ENCODE results near the gene GRIK3.

GRIK3 gene

GRCh38 chr1:37064039-37064438, 29.7 kb upstream of the GRIK3 start:
- H3K4me3 ChIP-seq (ENCODE audit: low read depth, low read length), result no peak overlapping the region
- TF ChIP-seq, protein P1, sequence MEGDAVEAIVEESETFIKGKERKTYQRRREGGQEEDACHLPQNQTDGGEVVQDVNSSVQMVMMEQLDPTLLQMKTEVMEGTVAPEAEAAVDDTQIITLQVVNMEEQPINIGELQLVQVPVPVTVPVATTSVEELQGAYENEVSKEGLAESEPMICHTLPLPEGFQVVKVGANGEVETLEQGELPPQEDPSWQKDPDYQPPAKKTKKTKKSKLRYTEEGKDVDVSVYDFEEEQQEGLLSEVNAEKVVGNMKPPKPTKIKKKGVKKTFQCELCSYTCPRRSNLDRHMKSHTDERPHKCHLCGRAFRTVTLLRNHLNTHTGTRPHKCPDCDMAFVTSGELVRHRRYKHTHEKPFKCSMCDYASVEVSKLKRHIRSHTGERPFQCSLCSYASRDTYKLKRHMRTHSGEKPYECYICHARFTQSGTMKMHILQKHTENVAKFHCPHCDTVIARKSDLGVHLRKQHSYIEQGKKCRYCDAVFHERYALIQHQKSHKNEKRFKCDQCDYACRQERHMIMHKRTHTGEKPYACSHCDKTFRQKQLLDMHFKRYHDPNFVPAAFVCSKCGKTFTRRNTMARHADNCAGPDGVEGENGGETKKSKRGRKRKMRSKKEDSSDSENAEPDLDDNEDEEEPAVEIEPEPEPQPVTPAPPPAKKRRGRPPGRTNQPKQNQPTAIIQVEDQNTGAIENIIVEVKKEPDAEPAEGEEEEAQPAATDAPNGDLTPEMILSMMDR (IDR thresholded peaks at IDR 0.05; ENCODE audit: low read depth, low read length), result no peak
- no peak for DNase-seq (ENCODE audit: low read depth, low spot score)
- in situ Hi-C loops (cut with HindIII; ENCODE audit: low sequenced_read_pairs), result no loop called here

- in situ Hi-C loops (cut with HindIII; ENCODE audit: low sequenced_read_pairs), result no loop called here
- TF ChIP-seq, protein P1 (IDR thresholded peaks at IDR 0.05; ENCODE audit: low read depth, low read length), result no peak
- H3K4me3 ChIP-seq (ENCODE audit: low read depth, low read length), result no peak overlapping the region
- no peak for DNase-seq (ENCODE audit: low read depth, low spot score)
These were observed 25.0 kb upstream of the GRIK3 start for GRCh38 chr1:37059346-37059745.

DNA sequence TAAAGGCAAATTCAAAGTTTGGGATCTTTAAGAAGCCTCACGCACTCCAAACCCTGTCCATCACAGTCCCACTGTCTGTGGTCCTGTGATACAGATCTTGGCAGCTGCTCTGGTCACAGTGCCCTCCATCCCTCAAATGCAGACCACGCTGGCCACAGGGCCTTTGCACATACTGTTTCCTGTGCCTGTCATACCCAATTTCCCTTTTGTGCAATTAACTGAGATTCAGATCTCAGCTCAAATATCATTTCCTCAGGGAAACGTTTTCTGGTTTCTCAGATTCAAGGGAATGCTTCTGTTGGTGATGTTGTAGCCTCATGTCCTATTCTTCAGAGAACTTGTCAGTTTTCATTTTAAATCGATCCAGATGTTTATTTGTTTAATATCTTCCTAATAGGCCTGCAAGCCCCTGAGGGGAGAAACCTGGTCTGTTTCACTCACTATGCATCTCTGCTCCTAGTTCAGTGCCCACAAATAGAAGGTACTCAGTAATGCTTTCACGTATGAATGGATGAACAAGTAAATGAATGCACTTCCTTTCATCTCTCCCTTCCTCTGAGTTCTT, 24.2 kb upstream of the GRIK3 start:
- TF ChIP-seq, protein P1 (IDR thresholded peaks at IDR 0.05; ENCODE audit: low read depth, low read length), result no peak
- DNase-seq (ENCODE audit: low read depth, low spot score), result no peak
- in situ Hi-C loops (cut with HindIII; ENCODE audit: low sequenced_read_pairs), result no loop called here
- H3K4me3 ChIP-seq (ENCODE audit: low read depth, low read length), result no peak overlapping the region

DNA sequence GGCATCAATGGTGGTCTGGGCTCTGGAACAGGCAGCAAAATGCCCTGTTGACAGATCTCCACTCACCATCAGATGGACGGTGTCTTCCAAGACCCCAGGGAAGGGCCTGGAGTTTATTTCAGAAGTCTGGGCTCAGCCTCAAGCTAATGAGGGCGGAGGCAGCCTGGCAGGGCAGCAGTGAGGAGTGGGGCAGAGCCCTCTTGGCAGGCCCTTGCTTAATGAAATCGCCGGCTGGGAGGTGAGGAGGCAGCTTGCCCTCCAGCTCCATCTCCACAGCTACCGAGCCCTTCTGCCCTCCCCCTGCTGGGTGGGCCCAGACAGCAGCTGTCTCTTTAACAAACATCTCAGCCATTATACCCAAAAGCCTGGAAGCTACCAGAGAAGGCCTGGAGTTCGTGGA, 22.0 kb upstream of the GRIK3 start:
- TF ChIP-seq, protein P1 (IDR thresholded peaks at IDR 0.05; ENCODE audit: low read depth, low read length), result no peak
- in situ Hi-C loops (cut with HindIII; ENCODE audit: low sequenced_read_pairs), result no loop called here
- no peak for DNase-seq (ENCODE audit: low read depth, low spot score)

GRCh38 chr1:37055631-37056030, 21.3 kb upstream of the GRIK3 start:
- in situ Hi-C loops (cut with HindIII; ENCODE audit: low sequenced_read_pairs), result no loop called here
- no peak for DNase-seq (ENCODE audit: low read depth, low spot score)
- TF ChIP-seq, protein P1 (IDR thresholded peaks at IDR 0.05; ENCODE audit: low read depth, low read length), result no peak
- H3K4me3 ChIP-seq (ENCODE audit: low read depth, low read length), result no peak overlapping the region

More for the DNA sequence above, 22.0 kb upstream of the GRIK3 start:
- H3K4me3 ChIP-seq (ENCODE audit: low read depth, low read length), result no peak overlapping the region

- DNase-seq (ENCODE audit: low read depth, low spot score), result no peak
- in situ Hi-C loops (cut with HindIII; ENCODE audit: low sequenced_read_pairs), result no loop called here
- TF ChIP-seq, protein P1 (IDR thresholded peaks at IDR 0.05; ENCODE audit: low read depth, low read length), result no peak
- H3K4me3 ChIP-seq (ENCODE audit: low read depth, low read length), result no peak overlapping the region
These were observed 18.9 kb upstream of the GRIK3 start for GRCh38 chr1:37053173-37053572.

GRCh38 chr1:37052120-37052519, 17.8 kb upstream of the GRIK3 start:
- no peak overlapping the region for H3K4me3 ChIP-seq (ENCODE audit: low read depth, low read length)
- TF ChIP-seq, protein P1 (IDR thresholded peaks at IDR 0.05; ENCODE audit: low read depth, low read length), result no peak
- DNase-seq (ENCODE audit: low read depth, low spot score), result no peak
- in situ Hi-C loops (cut with HindIII; ENCODE audit: low sequenced_read_pairs), result no loop called here
